ENCODE data around the gene TMEM231.
"Not testable (repeated sequence)": the region's sequence is repeated elsewhere in the genome, so short reads cannot be mapped to it uniquely, and the experiment has no call there.

Gene TMEM231

DNA sequence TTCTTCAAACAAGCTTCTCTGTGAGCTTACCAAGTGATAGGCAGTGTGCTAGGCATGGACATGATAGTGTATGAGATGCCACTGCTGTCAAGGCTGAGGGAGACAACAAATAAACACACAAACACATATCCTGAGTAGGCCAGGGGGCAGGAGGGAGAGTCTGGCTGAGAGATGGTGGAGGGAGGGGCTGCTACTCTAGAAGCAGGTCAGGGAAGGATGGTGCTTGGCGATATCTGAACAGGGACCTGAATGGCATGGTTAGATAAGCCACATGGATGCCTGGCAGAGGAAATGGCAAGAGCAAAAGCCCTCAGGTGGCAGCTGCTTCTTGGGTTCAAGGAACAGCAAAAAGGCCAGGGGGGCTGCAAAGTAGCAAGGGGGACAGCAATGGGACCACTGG, 52.3 kb downstream of the TMEM231 start:
- H3K27me3 ChIP-seq (replicated peaks; ENCODE audit: insufficient read depth, low read length) = no peaks in the 10 kb centered on the region
- H3K9ac ChIP-seq (ENCODE audit: low read length) = no peak overlapping the region
- no peaks in the 10 kb centered on the region for H3K9me3 ChIP-seq (replicated peaks; ENCODE audit: insufficient read depth, low read length)
- no peaks in the 10 kb centered on the region for H3F3A ChIP-seq (ENCODE audit: insufficient read depth, low read length)
- no peaks in the 10 kb centered on the region for H3K36me3 ChIP-seq (replicated peaks; ENCODE audit: insufficient read depth, low read length)
- TF ChIP-seq EZH2phosphoT487 (IDR thresholded peaks at IDR 0.05; ENCODE audit: low read length) (no peak), EZH2 (optimal IDR thresholded peaks at IDR 0.05; ENCODE audit: low read depth, low read length) (no peak)
- TF ChIP-seq, protein P1, sequence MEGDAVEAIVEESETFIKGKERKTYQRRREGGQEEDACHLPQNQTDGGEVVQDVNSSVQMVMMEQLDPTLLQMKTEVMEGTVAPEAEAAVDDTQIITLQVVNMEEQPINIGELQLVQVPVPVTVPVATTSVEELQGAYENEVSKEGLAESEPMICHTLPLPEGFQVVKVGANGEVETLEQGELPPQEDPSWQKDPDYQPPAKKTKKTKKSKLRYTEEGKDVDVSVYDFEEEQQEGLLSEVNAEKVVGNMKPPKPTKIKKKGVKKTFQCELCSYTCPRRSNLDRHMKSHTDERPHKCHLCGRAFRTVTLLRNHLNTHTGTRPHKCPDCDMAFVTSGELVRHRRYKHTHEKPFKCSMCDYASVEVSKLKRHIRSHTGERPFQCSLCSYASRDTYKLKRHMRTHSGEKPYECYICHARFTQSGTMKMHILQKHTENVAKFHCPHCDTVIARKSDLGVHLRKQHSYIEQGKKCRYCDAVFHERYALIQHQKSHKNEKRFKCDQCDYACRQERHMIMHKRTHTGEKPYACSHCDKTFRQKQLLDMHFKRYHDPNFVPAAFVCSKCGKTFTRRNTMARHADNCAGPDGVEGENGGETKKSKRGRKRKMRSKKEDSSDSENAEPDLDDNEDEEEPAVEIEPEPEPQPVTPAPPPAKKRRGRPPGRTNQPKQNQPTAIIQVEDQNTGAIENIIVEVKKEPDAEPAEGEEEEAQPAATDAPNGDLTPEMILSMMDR (IDR thresholded peaks at IDR 0.05; ENCODE audit: low read length) = no peak
- H3K27ac ChIP-seq (ENCODE audit: low read length) = no peak overlapping the region
- no peaks in the 10 kb centered on the region for H4K20me1 ChIP-seq (ENCODE audit: insufficient read depth, low read length)
- no peak for DNase-seq
- H2AFZ ChIP-seq (ENCODE audit: low read length) = no peak overlapping the region
- no peaks in the 10 kb centered on the region for H3K4me1 ChIP-seq (ENCODE audit: low read length)
- no peak overlapping the region for H3K4me3 ChIP-seq (ENCODE audit: low read length)
- H3K4me2 ChIP-seq (ENCODE audit: low read depth, low read length) = no peak overlapping the region
- no peaks in the 10 kb centered on the region for H3K9me2 ChIP-seq (replicated peaks; ENCODE audit: insufficient read depth, low read length)
- H3K79me2 ChIP-seq (ENCODE audit: low read length) = no peaks in the 10 kb centered on the region

DNA sequence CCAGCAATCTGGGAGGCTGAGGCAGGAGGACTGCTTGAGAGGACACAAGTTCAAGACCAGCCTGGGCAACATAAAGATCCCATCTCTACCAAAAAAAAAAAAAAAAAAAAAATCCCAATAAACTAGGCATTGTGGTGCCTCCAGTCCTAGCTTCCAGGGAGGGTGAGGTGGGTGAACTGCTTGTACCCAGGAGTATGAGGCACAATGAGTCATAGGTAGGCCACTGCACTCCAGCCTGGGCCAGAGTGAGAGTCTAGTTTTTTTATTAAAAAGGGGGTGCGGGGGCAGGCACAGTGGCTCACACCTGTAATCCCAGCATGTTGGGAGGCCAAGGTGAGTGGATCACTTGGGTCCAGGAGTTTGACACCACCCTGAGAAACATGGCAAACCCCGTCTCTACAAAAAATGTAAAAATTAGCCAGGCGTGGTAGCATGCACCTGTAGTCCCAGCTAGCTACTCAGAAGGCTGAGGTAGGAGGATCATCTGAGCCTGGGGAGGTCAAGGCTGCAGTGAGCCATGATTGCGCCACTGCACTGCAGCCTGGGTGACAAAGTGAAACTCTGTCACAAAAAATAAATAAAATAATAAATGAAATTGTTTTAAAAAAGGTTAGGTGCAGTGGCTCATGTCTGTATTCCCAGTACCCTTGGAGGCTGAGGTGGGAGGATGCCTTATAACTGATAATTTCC, 53.0 kb downstream of the TMEM231 start:
- no peaks in the 10 kb centered on the region for H3K9me2 ChIP-seq (replicated peaks; ENCODE audit: insufficient read depth, low read length)
- H4K20me1 ChIP-seq (ENCODE audit: insufficient read depth, low read length) = no peaks in the 10 kb centered on the region
- no peaks in the 10 kb centered on the region for H3K4me1 ChIP-seq (ENCODE audit: low read length)
- TF ChIP-seq, protein P1 (IDR thresholded peaks at IDR 0.05; ENCODE audit: low read length) = no peak
- TF ChIP-seq EZH2 (optimal IDR thresholded peaks at IDR 0.05; ENCODE audit: low read depth, low read length) = no peak
- TF ChIP-seq EZH2phosphoT487 (IDR thresholded peaks at IDR 0.05; ENCODE audit: low read length) = no peak
- no peak for DNase-seq
- H3K79me2 ChIP-seq (ENCODE audit: low read length) = no peaks in the 10 kb centered on the region
- H2AFZ ChIP-seq (ENCODE audit: low read length) = no peak overlapping the region
- H3K9ac ChIP-seq (ENCODE audit: low read length) = no peak overlapping the region
- no peaks in the 10 kb centered on the region for H3K36me3 ChIP-seq (replicated peaks; ENCODE audit: insufficient read depth, low read length)
- no peak overlapping the region for H3K4me2 ChIP-seq (ENCODE audit: low read depth, low read length)
- H3F3A ChIP-seq (ENCODE audit: insufficient read depth, low read length) = no peaks in the 10 kb centered on the region
- H3K9me3 ChIP-seq (replicated peaks; ENCODE audit: insufficient read depth, low read length) = no peaks in the 10 kb centered on the region
- H3K27me3 ChIP-seq (replicated peaks; ENCODE audit: insufficient read depth, low read length) = no peaks in the 10 kb centered on the region
- no peak overlapping the region for H3K27ac ChIP-seq (ENCODE audit: low read length)
- no peak overlapping the region for H3K4me3 ChIP-seq (ENCODE audit: low read length)

DNA sequence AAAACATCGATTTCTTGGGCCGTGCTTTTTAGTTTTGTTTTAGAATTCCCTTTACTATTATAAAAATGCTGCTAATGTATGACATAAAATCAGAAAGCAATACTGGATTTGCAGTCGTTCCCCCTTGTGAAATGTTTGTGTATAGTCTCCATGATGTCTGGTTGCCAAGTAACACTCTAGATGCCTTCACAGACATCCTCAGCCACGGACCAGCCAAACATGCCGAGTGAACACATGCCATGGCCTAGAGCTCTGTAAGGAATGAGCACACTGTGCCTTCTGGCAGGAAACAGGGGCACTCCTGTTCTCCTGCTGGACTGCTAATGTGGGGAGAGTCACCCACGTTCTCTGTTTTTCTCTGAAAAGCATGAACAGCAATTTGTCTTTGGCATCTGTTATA, 54.2 kb downstream of the TMEM231 start:
- H3K9ac ChIP-seq (ENCODE audit: low read length); H3K9me2 ChIP-seq (replicated peaks; ENCODE audit: insufficient read depth, low read length); H4K20me1 ChIP-seq (ENCODE audit: insufficient read depth, low read length); H3K4me3 ChIP-seq (ENCODE audit: low read length); DNase-seq; H3K4me2 ChIP-seq (ENCODE audit: low read depth, low read length); H3F3A ChIP-seq (ENCODE audit: insufficient read depth, low read length); H3K9me3 ChIP-seq (replicated peaks; ENCODE audit: insufficient read depth, low read length); H3K27me3 ChIP-seq (replicated peaks; ENCODE audit: insufficient read depth, low read length); H3K27ac ChIP-seq (ENCODE audit: low read length); H3K4me1 ChIP-seq (ENCODE audit: low read length); H2AFZ ChIP-seq (ENCODE audit: low read length); H3K36me3 ChIP-seq (replicated peaks; ENCODE audit: insufficient read depth, low read length); H3K79me2 ChIP-seq (ENCODE audit: low read length): not testable (repeated sequence)

DNA sequence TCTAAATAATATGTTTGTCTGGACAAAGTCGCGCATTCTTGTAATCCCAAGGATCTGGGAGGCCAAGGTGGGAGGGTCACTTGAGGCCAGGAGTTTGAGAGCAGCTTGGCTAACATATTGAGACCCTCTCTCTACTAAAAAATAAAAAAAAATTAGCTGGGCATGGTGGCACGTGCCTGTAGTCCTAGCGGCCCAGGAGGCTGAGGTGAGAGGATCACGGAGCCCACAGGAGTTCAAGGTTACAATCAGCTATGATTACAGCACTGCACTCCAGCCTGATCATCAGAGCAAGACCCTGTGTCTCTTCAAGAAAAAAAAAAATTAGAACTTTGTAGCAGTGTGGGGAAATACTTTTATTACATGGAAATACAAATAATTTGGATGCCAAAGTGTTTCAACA, 54.7 kb downstream of the TMEM231 start:
- no peaks in the 10 kb centered on the region for H3K36me3 ChIP-seq (replicated peaks; ENCODE audit: insufficient read depth, low read length)
- TF ChIP-seq EZH2phosphoT487 (IDR thresholded peaks at IDR 0.05; ENCODE audit: low read length) = no peak
- TF ChIP-seq, protein P1 (IDR thresholded peaks at IDR 0.05; ENCODE audit: low read length) = no peak
- no peak for TF ChIP-seq EZH2 (optimal IDR thresholded peaks at IDR 0.05; ENCODE audit: low read depth, low read length)
- H3K27me3 ChIP-seq (replicated peaks; ENCODE audit: insufficient read depth, low read length) = no peaks in the 10 kb centered on the region
- no peaks in the 10 kb centered on the region for H3K4me1 ChIP-seq (ENCODE audit: low read length)
- no peaks in the 10 kb centered on the region for H3K79me2 ChIP-seq (ENCODE audit: low read length)
- H3K27ac ChIP-seq (ENCODE audit: low read length) = no peak overlapping the region
- H3F3A ChIP-seq (ENCODE audit: insufficient read depth, low read length) = no peaks in the 10 kb centered on the region
- no peak overlapping the region for H2AFZ ChIP-seq (ENCODE audit: low read length)
- no peak overlapping the region for H3K4me2 ChIP-seq (ENCODE audit: low read depth, low read length)
- no peak for DNase-seq
- H4K20me1 ChIP-seq (ENCODE audit: insufficient read depth, low read length) = no peaks in the 10 kb centered on the region
- H3K9me3 ChIP-seq (replicated peaks; ENCODE audit: insufficient read depth, low read length) = no peaks in the 10 kb centered on the region
- no peaks in the 10 kb centered on the region for H3K9me2 ChIP-seq (replicated peaks; ENCODE audit: insufficient read depth, low read length)
- H3K4me3 ChIP-seq (ENCODE audit: low read length) = no peak overlapping the region
- no peak overlapping the region for H3K9ac ChIP-seq (ENCODE audit: low read length)

DNA sequence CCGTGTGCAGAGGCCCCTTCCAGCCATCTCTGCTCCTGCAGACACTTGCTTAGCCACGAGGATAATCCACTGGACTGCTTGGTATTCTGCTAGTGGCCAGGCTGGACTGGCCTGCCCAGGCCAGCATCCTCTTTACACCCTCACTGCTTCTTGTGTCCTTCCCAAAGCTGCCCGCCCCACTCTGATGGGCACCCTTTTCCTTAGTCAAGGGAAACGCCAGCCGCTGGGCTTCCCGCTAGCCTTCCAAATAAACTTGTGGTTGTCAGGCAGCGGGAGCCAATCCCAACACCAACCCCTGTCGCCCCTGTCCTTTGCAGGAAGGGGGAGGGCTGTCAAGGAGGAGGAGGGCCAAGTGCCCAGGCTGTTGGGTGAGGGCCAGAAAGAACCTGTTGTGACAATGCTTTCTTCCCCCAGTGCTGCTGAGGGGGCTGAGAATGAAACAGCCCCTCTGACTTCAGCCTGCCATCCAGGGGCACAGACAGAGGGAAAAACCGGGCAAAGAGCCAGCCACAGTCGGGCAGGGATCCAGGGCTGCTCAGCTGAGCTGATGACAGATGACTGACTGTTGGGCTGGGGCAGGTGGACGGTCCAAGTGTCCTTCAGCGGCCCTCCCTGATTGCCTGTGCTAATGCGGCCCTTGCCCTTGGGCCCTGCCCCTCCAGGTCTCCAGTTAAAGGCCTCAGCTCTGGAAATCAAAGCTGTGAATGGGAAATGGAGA, 57.3 kb downstream of the TMEM231 start:
- not testable (repeated sequence) for H3K79me2 ChIP-seq (ENCODE audit: low read length); H3K9ac ChIP-seq (ENCODE audit: low read length); H3K27ac ChIP-seq (ENCODE audit: low read length); H4K20me1 ChIP-seq (ENCODE audit: insufficient read depth, low read length); H3K9me2 ChIP-seq (replicated peaks; ENCODE audit: insufficient read depth, low read length); H2AFZ ChIP-seq (ENCODE audit: low read length); H3K9me3 ChIP-seq (replicated peaks; ENCODE audit: insufficient read depth, low read length); H3F3A ChIP-seq (ENCODE audit: insufficient read depth, low read length); H3K4me3 ChIP-seq (ENCODE audit: low read length); H3K36me3 ChIP-seq (replicated peaks; ENCODE audit: insufficient read depth, low read length); H3K27me3 ChIP-seq (replicated peaks; ENCODE audit: insufficient read depth, low read length); H3K4me1 ChIP-seq (ENCODE audit: low read length); DNase-seq; H3K4me2 ChIP-seq (ENCODE audit: low read depth, low read length)
